Measurements from ENCODE around the gene DERA.
"Not testable (repeated sequence)": the region's sequence is repeated elsewhere in the genome, so short reads cannot be mapped to it uniquely, and the experiment has no call there.

Gene DERA

DNA sequence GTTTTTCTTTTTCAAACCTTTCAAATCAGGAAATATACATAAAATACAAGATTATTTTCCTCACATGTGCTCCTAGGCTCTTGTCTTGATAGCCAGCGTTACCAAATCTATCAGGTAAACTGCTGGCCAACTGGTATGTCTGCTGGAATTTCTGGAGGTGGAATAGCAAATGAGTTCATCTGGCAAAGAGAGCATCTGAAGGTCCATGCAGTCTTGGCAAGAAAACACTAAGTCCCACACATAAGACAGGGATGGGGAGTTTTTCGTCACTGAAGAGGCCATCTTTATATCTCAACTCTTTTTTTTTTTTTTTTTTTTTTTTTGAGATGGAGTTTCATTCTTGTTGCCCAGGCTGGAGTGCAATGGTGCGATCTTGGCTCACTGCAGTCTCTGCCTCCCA lies 60.1 kb downstream of the DERA start:
- no peak for DNase-seq

DNA sequence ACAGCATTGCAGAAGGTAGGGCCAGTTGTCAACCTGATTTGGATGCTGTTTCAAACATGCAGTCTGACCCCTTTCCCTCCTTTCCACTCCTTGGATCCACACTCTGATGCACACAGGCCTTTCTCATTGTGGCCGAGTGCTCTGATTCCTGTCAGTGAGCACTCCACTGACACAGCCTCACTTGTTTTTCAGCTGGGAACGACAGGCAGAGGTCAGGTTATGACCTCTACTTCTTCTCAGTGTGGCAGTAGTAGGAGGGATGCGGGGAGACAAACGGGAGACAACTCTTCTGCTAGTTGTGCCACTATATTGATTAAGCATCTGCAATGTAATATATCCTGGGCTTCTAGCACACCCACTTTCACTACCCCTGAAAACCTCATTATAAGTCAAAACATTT lies 61.8 kb downstream of the DERA start:
- DNase-seq: no peak

DNA sequence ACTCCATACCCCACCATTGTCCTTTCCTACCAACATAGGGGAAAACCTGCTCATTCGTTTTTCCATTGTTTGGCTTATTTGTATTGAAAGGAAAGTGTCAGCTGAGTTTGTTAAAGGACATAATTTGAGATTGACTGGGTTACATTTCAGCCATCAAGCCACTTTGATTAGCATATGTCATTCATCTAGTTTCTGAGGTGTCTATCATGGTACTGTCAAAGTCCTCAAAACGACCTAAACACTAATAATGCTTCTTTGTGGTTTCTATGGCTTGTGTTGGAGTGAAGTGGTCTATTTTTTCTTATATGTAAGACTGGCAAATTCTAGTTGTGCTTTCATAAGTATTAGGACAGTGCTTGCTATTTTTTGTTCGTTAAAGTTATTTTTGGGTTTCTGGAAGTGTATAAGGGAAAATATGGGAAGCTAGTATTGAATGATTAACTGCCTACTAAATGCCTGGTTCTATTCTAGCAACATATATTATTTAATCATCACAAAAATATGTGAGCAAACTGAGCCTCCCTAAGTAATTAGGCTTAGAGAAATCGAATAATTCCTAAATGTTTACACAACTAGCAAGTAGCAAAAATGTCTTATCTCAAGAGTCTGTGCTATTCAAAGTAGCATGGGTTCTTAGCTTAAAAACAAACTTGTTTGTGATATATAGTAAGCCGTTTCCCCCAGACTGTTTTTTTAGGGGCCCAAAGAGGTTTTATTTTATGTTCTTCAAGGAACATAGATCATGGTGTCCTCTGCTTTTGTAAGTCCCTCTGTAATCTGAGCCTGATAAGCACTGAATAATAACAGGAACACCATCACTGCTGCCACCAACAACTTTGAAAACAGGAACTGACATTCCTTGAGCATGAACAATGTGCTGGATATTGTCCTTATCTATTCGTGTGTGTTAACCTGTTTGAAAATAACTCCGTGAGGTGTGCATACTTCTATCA lies 67.1 kb downstream of the DERA start:
- DNase-seq: no peak

- no peak for DNase-seq
Measured at GRCh38 chr12:15979096-15980092, 68.3 kb downstream of the DERA start.

DNA sequence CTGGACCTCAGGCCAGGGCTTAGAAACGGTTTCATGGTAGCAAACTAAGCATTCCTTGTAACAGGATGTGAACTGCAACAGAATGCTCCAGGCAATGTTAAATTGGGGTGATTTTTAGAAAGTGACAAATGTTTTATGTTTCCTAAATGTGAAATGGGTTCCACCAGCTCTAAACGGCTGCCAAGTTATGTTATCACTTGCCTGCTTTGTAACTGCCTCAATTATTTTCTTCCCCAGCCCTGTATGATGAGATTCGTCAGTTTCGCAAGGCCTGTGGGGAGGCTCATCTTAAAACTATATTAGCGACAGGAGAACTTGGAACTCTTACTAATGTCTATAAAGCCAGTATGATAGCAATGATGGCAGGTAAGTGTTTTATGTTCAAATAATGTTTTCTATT lies 70.9 kb downstream of the DERA start:
- no peak for DNase-seq

GRCh38 chr12:15982471-15982870 lies 71.3 kb downstream of the DERA start:
- no peak for DNase-seq

GRCh38 chr12:15982921-15983320 lies 71.8 kb downstream of the DERA start:
- DNase-seq: no peak

- no peak for DNase-seq
Measured at GRCh38 chr12:15984097-15984800, 73.1 kb downstream of the DERA start.

DNA sequence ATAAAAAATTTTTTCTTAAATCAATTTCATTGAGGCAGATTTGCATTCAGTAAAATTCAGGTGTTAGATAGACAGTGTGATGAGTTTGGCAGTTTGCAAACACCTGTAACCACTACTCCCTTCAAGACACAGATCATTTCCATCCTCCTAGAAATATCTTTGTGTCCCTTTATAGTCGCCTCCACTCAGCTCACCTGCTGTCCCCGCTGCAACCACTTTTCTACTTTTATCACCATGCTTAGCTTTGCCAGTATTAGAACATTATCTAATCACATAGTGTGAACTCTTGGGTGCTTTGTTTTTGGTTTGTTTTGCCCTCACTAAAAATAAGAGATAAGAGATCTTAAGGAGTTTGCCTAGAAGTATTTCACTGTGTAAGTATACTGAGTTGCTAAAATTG lies 73.8 kb downstream of the DERA start:
- no peak for DNase-seq

- DNase-seq: no peak
Measured at GRCh38 chr12:15987696-15988095, 76.6 kb downstream of the DERA start.

DNA sequence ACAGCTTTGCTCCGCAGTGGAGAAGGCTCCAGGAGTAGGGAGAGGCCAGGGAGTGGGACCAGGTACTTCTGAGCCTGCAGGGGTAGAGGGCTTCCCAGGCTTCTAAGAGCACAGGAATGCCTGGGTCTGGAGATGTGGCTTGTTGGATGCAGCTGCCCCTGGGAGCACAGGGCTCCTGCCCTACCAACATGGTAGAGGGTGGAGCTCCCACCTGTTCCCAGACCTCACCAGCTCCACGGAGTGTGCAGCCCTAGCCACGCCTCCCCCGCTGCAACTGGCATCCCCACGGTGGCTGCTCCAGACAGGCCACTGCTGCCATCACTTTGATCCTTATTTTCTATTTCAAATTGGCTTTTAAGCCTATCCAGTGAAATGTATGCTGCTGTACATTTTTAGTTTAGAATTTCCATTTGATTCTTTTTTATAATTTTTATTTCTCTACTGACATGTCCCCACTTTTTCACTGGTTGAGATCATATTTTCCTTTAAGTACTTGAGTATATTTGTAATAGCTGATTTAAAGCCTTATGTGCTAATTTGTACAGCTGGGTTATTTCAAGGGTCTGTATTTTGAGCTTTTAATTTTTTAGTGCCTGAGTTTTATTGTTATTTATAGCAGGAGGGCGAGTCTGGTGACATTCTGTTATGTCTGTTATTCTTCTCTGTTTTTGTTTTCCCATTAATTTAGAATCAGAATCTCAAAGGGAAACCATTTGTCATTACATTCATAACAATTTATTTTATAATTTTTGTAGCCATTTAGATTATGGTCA lies 78.0 kb downstream of the DERA start:
- DNase-seq: no peak

DNA sequence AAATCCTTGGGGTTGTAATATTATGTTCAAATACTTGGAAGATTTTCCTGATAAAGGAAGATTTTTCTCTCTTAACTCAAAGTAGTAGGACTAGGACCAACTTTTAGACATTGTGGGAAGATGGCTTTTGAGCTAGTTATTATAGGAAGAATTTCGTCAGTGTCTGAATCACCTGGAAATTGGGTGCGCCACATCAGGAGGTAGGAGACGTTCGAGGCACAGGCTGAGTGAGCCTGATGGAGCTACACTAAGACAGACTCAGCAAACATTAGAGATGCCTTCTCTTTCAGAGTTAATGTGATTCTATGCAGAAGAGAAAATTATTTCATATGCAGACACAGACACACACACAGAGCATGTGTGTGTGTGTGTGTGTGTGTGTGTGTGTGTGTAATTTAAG lies 84.7 kb downstream of the DERA start:
- DNase-seq: no peak

GRCh38 chr12:15996254-15996653 lies 85.1 kb downstream of the DERA start:
- DNase-seq: no peak

- DNase-seq: no peak
Measured at GRCh38 chr12:15996948-15997347, 85.8 kb downstream of the DERA start.

DNA sequence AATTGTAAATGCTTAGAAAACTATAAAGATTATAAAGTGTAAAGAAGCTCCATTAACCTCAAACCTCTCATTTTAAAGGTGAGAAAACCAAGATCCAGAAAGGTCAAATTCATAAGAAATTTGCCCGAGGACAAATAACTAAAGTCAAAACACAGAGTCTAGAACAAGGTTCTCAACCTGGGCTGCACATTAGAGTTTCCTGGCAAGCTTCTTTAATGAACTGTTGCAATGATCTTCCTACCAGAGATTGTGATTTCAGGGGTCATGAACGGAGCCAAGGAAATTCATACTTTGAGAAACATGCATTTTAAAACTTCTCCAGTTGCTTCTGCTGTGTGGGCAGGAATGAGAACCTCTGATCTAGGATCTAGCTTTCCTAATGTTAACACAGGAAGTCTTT lies 86.8 kb downstream of the DERA start:
- DNase-seq: no peak

DNA sequence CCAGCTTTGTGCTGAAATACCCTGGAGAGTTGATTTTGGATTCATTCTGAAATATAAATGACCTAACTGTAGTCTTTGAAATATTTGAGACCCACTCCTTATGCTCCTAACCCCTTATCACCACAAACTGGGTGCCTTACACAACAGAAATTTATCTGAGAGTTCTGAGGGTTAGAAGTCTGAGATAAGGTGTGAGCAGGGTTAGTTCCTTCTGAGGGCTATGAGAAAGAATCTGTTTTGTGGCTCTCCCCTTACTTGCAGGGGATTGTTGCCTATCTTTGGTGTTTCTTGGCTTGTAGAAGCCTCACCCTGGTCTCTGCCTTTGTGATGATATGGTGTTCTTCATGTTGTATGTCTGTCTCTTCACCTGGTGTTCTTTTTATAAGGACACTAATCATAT lies 91.7 kb downstream of the DERA start:
- DNase-seq: no peak

GRCh38 chr12:16003460-16003859 lies 92.3 kb downstream of the DERA start:
- DNase-seq: no peak

DNA sequence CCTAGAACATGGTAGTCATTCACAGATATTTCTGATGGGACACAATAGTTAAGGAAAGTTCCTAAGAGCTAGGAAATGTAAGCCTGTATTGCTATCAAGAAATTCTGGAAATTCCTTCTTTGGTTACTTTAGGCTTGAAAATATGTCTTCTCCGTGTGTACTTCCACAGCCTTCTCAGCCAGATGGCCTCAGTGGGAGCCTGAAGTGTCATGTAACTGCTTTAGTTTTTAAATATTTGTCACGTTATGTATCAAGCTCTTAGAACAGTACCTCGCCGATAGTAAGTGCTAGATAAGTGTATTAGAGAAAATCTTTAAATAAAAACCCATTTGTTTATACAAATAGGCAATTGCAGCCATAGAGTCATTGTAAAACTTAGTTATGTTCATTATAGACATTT lies 95.6 kb downstream of the DERA start:
- DNase-seq: no peak

DNA sequence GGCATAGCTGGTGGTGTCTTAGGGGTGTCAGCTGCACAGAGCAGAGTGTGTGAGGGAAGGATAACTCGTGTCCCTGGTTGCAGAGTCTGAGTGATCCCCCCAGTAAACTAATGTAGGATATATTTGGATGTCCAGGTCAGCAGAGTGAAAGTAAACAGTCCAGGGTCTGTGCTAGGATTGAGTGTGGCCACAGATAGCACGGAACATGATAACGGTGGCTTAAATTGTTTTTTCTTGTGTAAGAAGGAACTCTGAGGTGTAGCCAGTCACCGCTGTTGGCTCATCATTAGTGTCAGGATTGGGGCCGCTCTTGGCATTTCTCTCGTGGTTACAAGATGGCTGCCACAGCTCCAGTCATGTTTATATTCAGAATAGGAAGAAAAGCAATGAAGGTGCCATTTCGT lies 97.3 kb downstream of the DERA start:
- DNase-seq: no peak

GRCh38 chr12:16012117-16012516 lies 101.0 kb downstream of the DERA start:
- no peak for DNase-seq

GRCh38 chr12:16013722-16014121 lies 102.6 kb downstream of the DERA start:
- DNase-seq: not testable (repeated sequence)

- not testable (repeated sequence) for DNase-seq
Measured at GRCh38 chr12:16014394-16014793, 103.3 kb downstream of the DERA start.

Measured in activated naive CD4-positive, alpha-beta T cell treated with Interleukin-2 at 50 U/mL for 16 hours (primary cell).